ENCODE results near the gene FBXO33.

- TF ChIP-seq, protein P1, sequence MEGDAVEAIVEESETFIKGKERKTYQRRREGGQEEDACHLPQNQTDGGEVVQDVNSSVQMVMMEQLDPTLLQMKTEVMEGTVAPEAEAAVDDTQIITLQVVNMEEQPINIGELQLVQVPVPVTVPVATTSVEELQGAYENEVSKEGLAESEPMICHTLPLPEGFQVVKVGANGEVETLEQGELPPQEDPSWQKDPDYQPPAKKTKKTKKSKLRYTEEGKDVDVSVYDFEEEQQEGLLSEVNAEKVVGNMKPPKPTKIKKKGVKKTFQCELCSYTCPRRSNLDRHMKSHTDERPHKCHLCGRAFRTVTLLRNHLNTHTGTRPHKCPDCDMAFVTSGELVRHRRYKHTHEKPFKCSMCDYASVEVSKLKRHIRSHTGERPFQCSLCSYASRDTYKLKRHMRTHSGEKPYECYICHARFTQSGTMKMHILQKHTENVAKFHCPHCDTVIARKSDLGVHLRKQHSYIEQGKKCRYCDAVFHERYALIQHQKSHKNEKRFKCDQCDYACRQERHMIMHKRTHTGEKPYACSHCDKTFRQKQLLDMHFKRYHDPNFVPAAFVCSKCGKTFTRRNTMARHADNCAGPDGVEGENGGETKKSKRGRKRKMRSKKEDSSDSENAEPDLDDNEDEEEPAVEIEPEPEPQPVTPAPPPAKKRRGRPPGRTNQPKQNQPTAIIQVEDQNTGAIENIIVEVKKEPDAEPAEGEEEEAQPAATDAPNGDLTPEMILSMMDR (conservative IDR thresholded peaks at IDR 0.05), result no peak
- TF ChIP-seq ZFX (IDR thresholded peaks at IDR 0.05), result no peak
Observed at GRCh38 chr14:39381366-39381765, 50.9 kb downstream of the FBXO33 start.

Measured in C4-2B (cell line).